ENCODE measurements around the gene CYFIP1. TPM values are rescaled to one million over a fixed set of nuclear protein-coding genes. Genes with fewer than 3 reads are reported as not detected.

The CYFIP1 gene
- total and polyA plus RNA-seq, 2 of the 8 experiments (the other 6 are each of a cell fraction or from before 2014, with no cell fraction given): 38.6 to 81.7 TPM

DNA sequence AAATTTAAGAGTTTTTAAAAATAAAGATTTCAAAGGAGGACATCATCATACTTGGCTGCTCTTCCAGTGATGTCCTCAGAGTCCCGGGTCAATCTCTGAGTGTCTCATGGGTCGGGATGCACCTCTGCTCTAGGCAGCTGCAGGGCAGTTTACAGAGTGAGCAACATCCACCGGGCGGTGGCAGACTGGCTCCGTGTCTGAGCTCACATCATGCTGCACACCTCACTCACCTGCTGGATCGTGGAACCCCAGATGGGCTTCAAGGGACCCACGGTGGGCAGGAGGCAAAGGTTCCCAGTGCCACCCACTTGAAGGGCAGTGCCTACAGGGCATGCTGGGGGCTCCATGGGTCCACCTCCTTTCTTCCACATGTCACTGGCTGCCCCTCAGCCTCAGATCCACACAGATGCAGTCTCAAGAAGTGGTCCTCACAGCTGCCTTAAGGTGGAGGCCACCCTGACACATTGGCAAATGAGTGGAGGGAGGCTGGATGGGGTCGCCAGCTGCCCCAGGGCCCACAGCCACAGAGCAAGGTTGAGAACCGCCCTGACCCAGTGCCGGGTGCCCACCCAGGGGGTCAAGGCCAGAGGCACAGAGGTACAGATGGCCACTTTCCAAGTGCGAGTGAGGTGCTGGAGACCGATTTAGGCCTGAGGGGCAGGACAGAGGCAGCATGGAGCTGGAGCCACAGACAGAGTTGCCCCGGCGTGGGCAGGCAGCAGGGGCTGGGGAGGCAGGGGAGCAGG, 25.2 kb downstream of the CYFIP1 start:
- no peak overlapping the region; the same call in 1 of the 2 replicates for H3K18ac ChIP-seq (ENCODE audit: extremely low read depth, low read length)
- peaks cover 18% of the 10 kb centered on the region for H3K79me1 ChIP-seq (ENCODE audit: low read depth, low read length)
- H2BK20ac ChIP-seq (ENCODE audit: low read length): no peak overlapping the region
- no peak overlapping the region for H3K56ac ChIP-seq (replicated peaks; ENCODE audit: insufficient read length, low read depth, low read length)
- H3K79me2 ChIP-seq (ENCODE audit: control insufficient read depth in 1 of 2, insufficient read depth in 2 of 2, low read length in 2 of 2): peaks cover 0 to 11% of the 10 kb centered on the region in 2 experiments; a peak in 1 of 4 replicates
- no peak overlapping the region for H4K91ac ChIP-seq (replicated peaks; ENCODE audit: insufficient read length, low read length)
- no peak overlapping the region for H2BK5ac ChIP-seq (ENCODE audit: low read depth, low read length)
- H2BK15ac ChIP-seq (ENCODE audit: low read length): no peak overlapping the region
- H3K23me2 ChIP-seq (ENCODE audit: low read depth, low read length): no peaks in the 10 kb centered on the region
- peaks cover 42 to 54% of the 10 kb centered on the region in 2 experiments for H4K20me1 ChIP-seq (replicated peaks in 1 of 2; ENCODE audit: control insufficient read depth in 1 of 2, insufficient read depth in 2 of 2, low read length in 2 of 2)
- no peak overlapping the region for H2BK12ac ChIP-seq (ENCODE audit: low read depth, low read length)
- no peak overlapping the region for H2BK120ac ChIP-seq (replicated peaks; ENCODE audit: low read depth, low read length)
- WGBS, 2 experiments (ENCODE audit: extremely low coverage in 1 of 2, insufficient coverage in 1 of 2, insufficient read length in 1 of 2, insufficient replicate concordance in 2 of 2, low coverage in 1 of 2, low lambda C conversion rate in 2 of 2, missing lambda C conversion rate in 1 of 2): 91% methylated on average over 14 of the region's 14 CpGs; no CpG with 5 or more reads in 1 of the 2 experiments
- H2AK5ac ChIP-seq (ENCODE audit: low read depth, low read length): no peak overlapping the region
- DNase-seq (ENCODE audit: low read depth in 1 of 2, low spot score in 2 of 2): no peak
- H3K4me3 ChIP-seq (ENCODE audit: extremely low read depth in 1 of 4, insufficient read depth in 2 of 4, low read depth in 3 of 4, low read length in 4 of 4): no peak overlapping the region
- H3K23ac ChIP-seq (ENCODE audit: insufficient read length): no peak overlapping the region
- peaks cover 3 to 10% (median 6%) of the 10 kb centered on the region in 4 experiments; a peak in 6 of 7 replicates for H3K4me1 ChIP-seq (replicated peaks in 1 of 4; ENCODE audit: control insufficient read depth in 3 of 4, insufficient read depth in 4 of 4, low read length in 3 of 4)
- no peak overlapping the region for H3K14ac ChIP-seq (ENCODE audit: insufficient read length)
- H3K4me2 ChIP-seq (ENCODE audit: insufficient read depth in 1 of 2, low read depth in 2 of 2, low read length in 2 of 2): no peak overlapping the region
- ChIA-PET CTCF (ENCODE audit: partially characterized antibody) (no interaction called here), POLR2A (ENCODE audit: partially characterized antibody) (no interaction called here)
- H3K4ac ChIP-seq (replicated peaks; ENCODE audit: insufficient read length, low read depth, low read length): no peak overlapping the region
- H4K8ac ChIP-seq (ENCODE audit: extremely low read depth, insufficient read depth, low read length): no peak overlapping the region; the same call in 1 of the 2 replicates
- H3K9me3 ChIP-seq (ENCODE audit: insufficient read depth in 2 of 2, low read depth in 1 of 2, low read length in 1 of 2): no peaks in the 10 kb centered on the region; a peak in 1 of 4 replicates
- H3K36me3 ChIP-seq (ENCODE audit: control insufficient read depth in 2 of 4, insufficient read depth in 4 of 4, low read length in 3 of 4): no peaks in the 10 kb centered on the region
- no peak for FAIRE-seq
- no peak overlapping the region for H3K9ac ChIP-seq (replicated peaks in 1 of 4; ENCODE audit: extremely low read depth in 1 of 4, low read depth in 3 of 4, low read length in 3 of 4)
- H3K27me3 ChIP-seq (replicated peaks in 1 of 4; ENCODE audit: control insufficient read depth in 3 of 4, extremely low read depth in 1 of 4, insufficient read depth in 3 of 4, low read length in 3 of 4): peaks cover 8 to 48% (median 24%) of the 10 kb centered on the region in 4 experiments
- H3K27ac ChIP-seq (ENCODE audit: low read depth, low read length): no peak overlapping the region
- H2AFZ ChIP-seq (ENCODE audit: low read length): no peak overlapping the region
- H4K5ac ChIP-seq (ENCODE audit: insufficient read length, low read depth, low read length): no peak overlapping the region
- no peak for TF ChIP-seq TEAD4 (IDR thresholded peaks at IDR 0.05; ENCODE audit: low read depth, low read length)
- TF ChIP-seq HDAC2 (IDR thresholded peaks at IDR 0.05; ENCODE audit: borderline replicate concordance in 1 of 2, low read depth in 2 of 2, low read length in 2 of 2): no peak
- TF ChIP-seq EP300 (IDR thresholded peaks at IDR 0.05; ENCODE audit: borderline replicate concordance in 1 of 2, low read depth in 2 of 2, low read length in 2 of 2): no peak
- no peak for TF ChIP-seq CREB1 (IDR thresholded peaks at IDR 0.05)
- no peak for TF ChIP-seq ZNF274 (IDR thresholded peaks at IDR 0.05; ENCODE audit: borderline replicate concordance, extremely low read depth, low read length)
- no peak for TF ChIP-seq BCL11A (IDR thresholded peaks at IDR 0.05; ENCODE audit: low read depth in 2 of 2, low read length in 2 of 2)
- TF ChIP-seq RFX5 (IDR thresholded peaks at IDR 0.05; ENCODE audit: borderline replicate concordance, low read depth, low read length): no peak
- no peak for TF ChIP-seq SIX5 (IDR thresholded peaks at IDR 0.05; ENCODE audit: low read depth, low read length)
- TF ChIP-seq POLR2A (IDR thresholded peaks at IDR 0.05; ENCODE audit: control extremely low read depth in 1 of 2, low read depth in 2 of 2, low read length in 2 of 2): no peak
- TF ChIP-seq JUND (IDR thresholded peaks at IDR 0.05; ENCODE audit: low read length): no peak
- no peak for TF ChIP-seq CBX5 (IDR thresholded peaks at IDR 0.05; ENCODE audit: low read depth, low read length)
- TF ChIP-seq SIN3A (conservative IDR thresholded peaks at IDR 0.05 in 1 of 2, IDR thresholded peaks at IDR 0.05 in 1 of 2; ENCODE audit: low read depth in 1 of 2, low read length in 2 of 2): no peak

All from H1 (cell line).